Measurements from ENCODE around the gene DLL3.

- TF ChIP-seq CTCF (IDR thresholded peaks at IDR 0.05) (no peak), EZH2 (IDR thresholded peaks at IDR 0.05; ENCODE audit: borderline replicate concordance, insufficient read depth, low read depth, low read length, poor library complexity, severe bottlenecking) (no peak)
These were observed 57.1 kb downstream of the DLL3 start for GRCh38 chr19:39555883-39556282.

Measured in B cell (primary cell).